ENCODE data around the gene KIAA1328. TPM values are rescaled to one million over a fixed set of nuclear protein-coding genes. Genes with fewer than 3 reads are reported as not detected.

The KIAA1328 gene
- polyA plus RNA-seq, 1 donor from 2014 or later, result 8.5 TPM

DNA sequence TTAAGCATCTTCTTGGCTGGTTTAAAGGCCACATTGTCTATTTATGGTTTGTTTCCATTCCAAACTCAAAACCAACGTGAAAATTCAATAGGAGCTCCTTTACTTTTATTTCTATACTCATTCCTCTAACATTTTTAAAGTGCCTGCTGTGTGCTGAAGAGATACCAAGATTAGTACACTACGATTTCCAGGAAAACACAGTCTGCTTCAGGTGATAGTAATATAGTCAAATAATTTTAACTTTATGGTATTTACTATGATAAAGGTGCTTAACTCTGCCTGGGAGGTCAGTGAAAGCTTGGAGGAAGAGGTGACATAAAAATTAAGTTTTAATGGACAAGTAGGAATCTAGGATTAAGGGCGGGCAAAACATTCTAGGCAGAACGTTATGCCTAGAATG, 121.4 kb downstream of the KIAA1328 start:
- Histone ChIP-seq H3K79me2 (replicated peaks; ENCODE audit: insufficient read depth, low read length) (no peaks in the 10 kb centered on the region), H4K20me1 (ENCODE audit: insufficient read depth) (no peaks in the 10 kb centered on the region), H2AFZ (ENCODE audit: low read depth, low read length) (no peak overlapping the region), H3K27me3 (ENCODE audit: insufficient read depth, low read depth, low read length) (no peaks in the 10 kb centered on the region), H3K9me3 (ENCODE audit: low read length) (no peaks in the 10 kb centered on the region), H3K9ac (ENCODE audit: low read length) (no peak overlapping the region), H3K4me3 (ENCODE audit: low read length) (no peak overlapping the region), H3K36me3 (ENCODE audit: insufficient read depth, low read length) (no peaks in the 10 kb centered on the region), H3K4me2 (ENCODE audit: low read length) (no peak overlapping the region), H3F3A (ENCODE audit: insufficient read depth, low read length, poor library complexity, severe bottlenecking) (no peaks in the 10 kb centered on the region), H3K9me2 (ENCODE audit: insufficient read depth, low read length) (no peaks in the 10 kb centered on the region), H3K27ac (ENCODE audit: low read length) (no peak overlapping the region)
- TF ChIP-seq, protein P1, sequence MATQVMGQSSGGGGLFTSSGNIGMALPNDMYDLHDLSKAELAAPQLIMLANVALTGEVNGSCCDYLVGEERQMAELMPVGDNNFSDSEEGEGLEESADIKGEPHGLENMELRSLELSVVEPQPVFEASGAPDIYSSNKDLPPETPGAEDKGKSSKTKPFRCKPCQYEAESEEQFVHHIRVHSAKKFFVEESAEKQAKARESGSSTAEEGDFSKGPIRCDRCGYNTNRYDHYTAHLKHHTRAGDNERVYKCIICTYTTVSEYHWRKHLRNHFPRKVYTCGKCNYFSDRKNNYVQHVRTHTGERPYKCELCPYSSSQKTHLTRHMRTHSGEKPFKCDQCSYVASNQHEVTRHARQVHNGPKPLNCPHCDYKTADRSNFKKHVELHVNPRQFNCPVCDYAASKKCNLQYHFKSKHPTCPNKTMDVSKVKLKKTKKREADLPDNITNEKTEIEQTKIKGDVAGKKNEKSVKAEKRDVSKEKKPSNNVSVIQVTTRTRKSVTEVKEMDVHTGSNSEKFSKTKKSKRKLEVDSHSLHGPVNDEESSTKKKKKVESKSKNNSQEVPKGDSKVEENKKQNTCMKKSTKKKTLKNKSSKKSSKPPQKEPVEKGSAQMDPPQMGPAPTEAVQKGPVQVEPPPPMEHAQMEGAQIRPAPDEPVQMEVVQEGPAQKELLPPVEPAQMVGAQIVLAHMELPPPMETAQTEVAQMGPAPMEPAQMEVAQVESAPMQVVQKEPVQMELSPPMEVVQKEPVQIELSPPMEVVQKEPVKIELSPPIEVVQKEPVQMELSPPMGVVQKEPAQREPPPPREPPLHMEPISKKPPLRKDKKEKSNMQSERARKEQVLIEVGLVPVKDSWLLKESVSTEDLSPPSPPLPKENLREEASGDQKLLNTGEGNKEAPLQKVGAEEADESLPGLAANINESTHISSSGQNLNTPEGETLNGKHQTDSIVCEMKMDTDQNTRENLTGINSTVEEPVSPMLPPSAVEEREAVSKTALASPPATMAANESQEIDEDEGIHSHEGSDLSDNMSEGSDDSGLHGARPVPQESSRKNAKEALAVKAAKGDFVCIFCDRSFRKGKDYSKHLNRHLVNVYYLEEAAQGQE (IDR thresholded peaks at IDR 0.05; ENCODE audit: borderline replicate concordance), result no peak
- TF ChIP-seq MXI1 (conservative IDR thresholded peaks at IDR 0.05; ENCODE audit: poor library complexity, severe bottlenecking), result no peak
- no peak for TF ChIP-seq EP300 (conservative IDR thresholded peaks at IDR 0.05; ENCODE audit: poor library complexity, severe bottlenecking)
- TF ChIP-seq SMC3 (conservative IDR thresholded peaks at IDR 0.05; ENCODE audit: poor library complexity), result no peak
- no peak for TF ChIP-seq POLR2AphosphoS5 (IDR thresholded peaks at IDR 0.05)
- no peak for TF ChIP-seq TAF1 (IDR thresholded peaks at IDR 0.05; ENCODE audit: low read depth)
- TF ChIP-seq RAD21 (conservative IDR thresholded peaks at IDR 0.05), result no peak

DNA sequence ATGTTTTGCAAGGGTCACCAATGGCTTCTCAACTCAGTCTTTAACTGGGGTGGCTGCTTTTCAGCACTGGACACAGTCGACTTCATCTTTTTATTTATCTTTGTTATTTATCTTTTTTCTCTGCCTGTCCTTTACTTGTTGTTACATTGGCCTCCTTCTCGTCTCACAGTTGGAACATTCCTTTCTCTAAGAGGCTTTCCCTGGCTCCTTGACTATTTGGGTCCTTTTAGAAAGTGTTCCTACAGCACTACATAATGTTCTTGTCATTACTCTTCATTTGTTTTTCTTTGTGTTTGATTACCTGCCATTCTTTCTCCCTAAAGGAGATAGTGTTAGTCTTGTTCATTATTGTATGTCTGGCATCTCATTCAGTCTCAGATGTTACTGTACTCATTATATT, 122.0 kb downstream of the KIAA1328 start:
- no peak for TF ChIP-seq RAD21 (conservative IDR thresholded peaks at IDR 0.05)
- no peak for TF ChIP-seq EP300 (conservative IDR thresholded peaks at IDR 0.05; ENCODE audit: poor library complexity, severe bottlenecking)
- no peak for TF ChIP-seq SMC3 (conservative IDR thresholded peaks at IDR 0.05; ENCODE audit: poor library complexity)
- TF ChIP-seq, protein P2, sequence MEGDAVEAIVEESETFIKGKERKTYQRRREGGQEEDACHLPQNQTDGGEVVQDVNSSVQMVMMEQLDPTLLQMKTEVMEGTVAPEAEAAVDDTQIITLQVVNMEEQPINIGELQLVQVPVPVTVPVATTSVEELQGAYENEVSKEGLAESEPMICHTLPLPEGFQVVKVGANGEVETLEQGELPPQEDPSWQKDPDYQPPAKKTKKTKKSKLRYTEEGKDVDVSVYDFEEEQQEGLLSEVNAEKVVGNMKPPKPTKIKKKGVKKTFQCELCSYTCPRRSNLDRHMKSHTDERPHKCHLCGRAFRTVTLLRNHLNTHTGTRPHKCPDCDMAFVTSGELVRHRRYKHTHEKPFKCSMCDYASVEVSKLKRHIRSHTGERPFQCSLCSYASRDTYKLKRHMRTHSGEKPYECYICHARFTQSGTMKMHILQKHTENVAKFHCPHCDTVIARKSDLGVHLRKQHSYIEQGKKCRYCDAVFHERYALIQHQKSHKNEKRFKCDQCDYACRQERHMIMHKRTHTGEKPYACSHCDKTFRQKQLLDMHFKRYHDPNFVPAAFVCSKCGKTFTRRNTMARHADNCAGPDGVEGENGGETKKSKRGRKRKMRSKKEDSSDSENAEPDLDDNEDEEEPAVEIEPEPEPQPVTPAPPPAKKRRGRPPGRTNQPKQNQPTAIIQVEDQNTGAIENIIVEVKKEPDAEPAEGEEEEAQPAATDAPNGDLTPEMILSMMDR (IDR thresholded peaks at IDR 0.05; ENCODE audit: poor library complexity, severe bottlenecking), result no peak
- TF ChIP-seq, protein P1 (IDR thresholded peaks at IDR 0.05; ENCODE audit: borderline replicate concordance), result no peak
- no peak for TF ChIP-seq MXI1 (conservative IDR thresholded peaks at IDR 0.05; ENCODE audit: poor library complexity, severe bottlenecking)
- TF ChIP-seq TAF1 (IDR thresholded peaks at IDR 0.05; ENCODE audit: low read depth), result no peak
- no peak for TF ChIP-seq EZH2 (IDR thresholded peaks at IDR 0.05; ENCODE audit: borderline replicate concordance, insufficient read depth, low read length, poor library complexity, severe bottlenecking)
- no peak for TF ChIP-seq POLR2AphosphoS5 (IDR thresholded peaks at IDR 0.05)
- no peaks in the 10 kb centered on the region for H3K79me2 ChIP-seq (replicated peaks; ENCODE audit: insufficient read depth, low read length)
- H3K4me3 ChIP-seq (ENCODE audit: low read length), result no peak overlapping the region
- H2AFZ ChIP-seq (ENCODE audit: low read depth, low read length), result no peak overlapping the region
- no peaks in the 10 kb centered on the region for H3K9me3 ChIP-seq (ENCODE audit: low read length)
- H3K4me2 ChIP-seq (ENCODE audit: low read length), result no peak overlapping the region
- no peak overlapping the region for H3K27ac ChIP-seq (ENCODE audit: low read length)
- H3K27me3 ChIP-seq (ENCODE audit: insufficient read depth, low read depth, low read length), result no peaks in the 10 kb centered on the region
- no peaks in the 10 kb centered on the region for H3F3A ChIP-seq (ENCODE audit: insufficient read depth, low read length, poor library complexity, severe bottlenecking)
- H3K9me2 ChIP-seq (ENCODE audit: insufficient read depth, low read length), result no peaks in the 10 kb centered on the region
- H3K36me3 ChIP-seq (ENCODE audit: insufficient read depth, low read length), result no peaks in the 10 kb centered on the region
- no peaks in the 10 kb centered on the region for H4K20me1 ChIP-seq (ENCODE audit: insufficient read depth)
- H3K9ac ChIP-seq (ENCODE audit: low read length), result no peak overlapping the region

Data from neural cell (in vitro differentiated cells).